Vagina (tissue), 2 donors: ENCODE data around the gene SH2D1B.

Experiments
- POLR2AphosphoS5 ChIP-seq, 2 donors: sonication (generic); formaldehyde crosslinking; IDR thresholded peaks; one replicate each; pipeline ENCODE4 v1.9.0; 2017; ENCODE audit warnings: antibody characterized with exemption in 2 of 2, mild to moderate bottlenecking in 2 of 2, low read depth in 1 of 2; ENCODE audit not compliant: insufficient read depth in 1 of 2
- TF ChIP-seq, protein P1 (sequence below), 3 experiments: fragments of 450-650 bp in 2 of 3; fragments of 200-600 bp in 1 of 3; sonication (generic) in 1 of 3; IDR thresholded peaks; one replicate each; pipeline ENCODE4 v1.5.1; 2017 to 2019; ENCODE audit warnings: antibody characterized with exemption in 3 of 3, mild to moderate bottlenecking in 2 of 3, moderate library complexity in 2 of 3

DNA sequence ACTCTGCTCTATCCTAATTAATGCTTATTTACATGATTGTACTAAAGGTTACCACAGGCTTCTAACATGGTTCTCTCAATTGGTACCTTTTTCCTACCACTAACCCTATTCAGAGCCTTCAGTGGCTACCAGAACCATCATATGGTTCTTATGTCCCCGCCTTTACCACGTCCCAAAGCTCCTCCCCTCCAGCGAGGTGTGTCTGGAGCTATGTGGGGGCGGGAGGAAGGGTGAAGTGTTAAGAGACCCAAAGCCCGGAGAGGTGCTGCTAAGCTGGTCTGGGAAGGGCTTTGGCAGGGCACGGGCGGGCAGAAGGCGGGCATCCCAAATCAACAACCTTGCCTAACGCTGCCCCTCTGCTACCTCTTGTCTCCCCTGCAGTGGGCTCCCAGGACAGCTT lies 45.3 kb downstream of the SH2D1B start:
- TF ChIP-seq, protein P1, sequence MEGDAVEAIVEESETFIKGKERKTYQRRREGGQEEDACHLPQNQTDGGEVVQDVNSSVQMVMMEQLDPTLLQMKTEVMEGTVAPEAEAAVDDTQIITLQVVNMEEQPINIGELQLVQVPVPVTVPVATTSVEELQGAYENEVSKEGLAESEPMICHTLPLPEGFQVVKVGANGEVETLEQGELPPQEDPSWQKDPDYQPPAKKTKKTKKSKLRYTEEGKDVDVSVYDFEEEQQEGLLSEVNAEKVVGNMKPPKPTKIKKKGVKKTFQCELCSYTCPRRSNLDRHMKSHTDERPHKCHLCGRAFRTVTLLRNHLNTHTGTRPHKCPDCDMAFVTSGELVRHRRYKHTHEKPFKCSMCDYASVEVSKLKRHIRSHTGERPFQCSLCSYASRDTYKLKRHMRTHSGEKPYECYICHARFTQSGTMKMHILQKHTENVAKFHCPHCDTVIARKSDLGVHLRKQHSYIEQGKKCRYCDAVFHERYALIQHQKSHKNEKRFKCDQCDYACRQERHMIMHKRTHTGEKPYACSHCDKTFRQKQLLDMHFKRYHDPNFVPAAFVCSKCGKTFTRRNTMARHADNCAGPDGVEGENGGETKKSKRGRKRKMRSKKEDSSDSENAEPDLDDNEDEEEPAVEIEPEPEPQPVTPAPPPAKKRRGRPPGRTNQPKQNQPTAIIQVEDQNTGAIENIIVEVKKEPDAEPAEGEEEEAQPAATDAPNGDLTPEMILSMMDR (IDR thresholded peaks at IDR 0.05), result no peak
- TF ChIP-seq POLR2AphosphoS5 (IDR thresholded peaks at IDR 0.05; ENCODE audit: insufficient read depth in 1 of 2, low read depth in 1 of 2), result no peak
